ACC112 (cell line): Measurements from ENCODE around the gene PARP3.
"Not testable (repeated sequence)": the region's sequence is repeated elsewhere in the genome, so short reads cannot be mapped to it uniquely, and the experiment has no call there.

ENCODE experiments used
- H2AFZ ChIP-seq: fragments of 200-600 bp; sonication (generic); one replicate; pipeline ENCODE4 v1.6.0; 2017; ENCODE audit warnings: antibody characterized with exemption, low read length; ENCODE audit not compliant: unreplicated experiment
- H3K27ac ChIP-seq: fragments of 200-600 bp; sonication (generic); 2 replicates; pipeline ENCODE4 v1.5.1; 2014; ENCODE audit warnings: low read depth, mild to moderate bottlenecking, antibody characterized with exemption, low read length, moderate library complexity
- H3K27me3 ChIP-seq: fragments of 200-600 bp; sonication (generic); 2 replicates; pipeline ENCODE4 v1.6.1; 2014; ENCODE audit warnings: mild to moderate bottlenecking, antibody characterized with exemption, low read length, moderate library complexity, mixed read lengths; ENCODE audit not compliant: insufficient read depth
- H3K36me3 ChIP-seq: fragments of 200-600 bp; sonication (generic); 2 replicates; pipeline ENCODE4 v1.6.1; 2016; ENCODE audit warnings: mild to moderate bottlenecking, antibody characterized with exemption, low read length, moderate library complexity, mixed read lengths; ENCODE audit not compliant: insufficient read depth
- H3K4me1 ChIP-seq: fragments of 200-600 bp; sonication (generic); one replicate; pipeline ENCODE4 v1.6.1; 2016; ENCODE audit warnings: low read length, mixed read lengths; ENCODE audit not compliant: insufficient read depth, unreplicated experiment, control insufficient read depth
- H3K4me3 ChIP-seq: fragments of 200-600 bp; sonication (generic); 2 replicates; pipeline ENCODE4 v1.5.1; 2014; ENCODE audit warnings: mild to moderate bottlenecking, low read depth, low read length
- H3K79me2 ChIP-seq: fragments of 200-600 bp; sonication (generic); one replicate; pipeline ENCODE4 v1.6.0; 2016; ENCODE audit warnings: low read length; ENCODE audit not compliant: control insufficient read depth, unreplicated experiment, insufficient read depth

Gene PARP3

DNA sequence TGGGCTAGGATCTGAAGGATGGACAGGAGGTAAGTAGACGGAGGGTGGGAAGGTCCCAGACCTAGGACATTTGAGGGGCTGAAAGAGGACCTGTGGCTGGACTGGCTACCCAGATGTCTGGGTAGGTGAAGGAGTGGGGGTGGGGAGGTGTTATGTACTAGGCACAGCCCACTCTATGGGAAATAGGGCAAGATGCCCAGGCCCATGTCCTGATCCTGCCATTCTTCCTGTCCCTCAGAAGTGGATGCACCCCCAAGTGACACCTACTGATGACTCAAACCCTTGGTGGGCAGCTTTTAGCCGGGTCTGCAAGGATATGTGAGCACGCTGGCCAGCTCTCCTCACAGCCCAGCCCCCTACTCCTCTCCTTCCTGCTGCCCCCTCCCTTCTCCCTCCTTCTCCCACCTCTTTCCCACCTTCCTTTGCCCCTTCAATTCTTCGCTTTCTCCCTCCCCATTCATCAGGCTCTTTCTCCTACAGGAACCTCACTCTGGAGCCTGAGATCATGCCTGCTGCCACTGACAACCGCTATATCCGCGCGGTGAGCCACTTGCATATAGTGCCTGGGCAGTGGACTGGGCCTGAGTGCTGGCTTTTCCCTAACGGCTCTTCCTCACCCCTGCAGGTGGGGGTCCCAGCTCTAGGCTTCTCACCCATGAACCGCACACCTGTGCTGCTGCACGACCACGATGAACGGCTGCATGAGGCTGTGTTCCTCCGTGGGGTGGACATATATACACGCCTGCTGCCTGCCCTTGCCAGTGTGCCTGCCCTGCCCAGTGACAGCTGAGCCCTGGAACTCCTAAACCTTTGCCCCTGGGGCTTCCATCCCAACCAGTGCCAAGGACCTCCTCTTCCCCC lies 46.4 kb downstream of the PARP3 start:
- H2AFZ ChIP-seq, result no peak overlapping the region
- no peak overlapping the region for H3K4me3 ChIP-seq
- H3K79me2 ChIP-seq, result peaks cover 14% of the 10 kb centered on the region
- H3K27me3 ChIP-seq, result no peaks in the 10 kb centered on the region
- H3K4me1 ChIP-seq, result peaks cover 11% of the 10 kb centered on the region
- H3K36me3 ChIP-seq, result peaks cover 15% of the 10 kb centered on the region
- no peak overlapping the region for H3K27ac ChIP-seq

DNA sequence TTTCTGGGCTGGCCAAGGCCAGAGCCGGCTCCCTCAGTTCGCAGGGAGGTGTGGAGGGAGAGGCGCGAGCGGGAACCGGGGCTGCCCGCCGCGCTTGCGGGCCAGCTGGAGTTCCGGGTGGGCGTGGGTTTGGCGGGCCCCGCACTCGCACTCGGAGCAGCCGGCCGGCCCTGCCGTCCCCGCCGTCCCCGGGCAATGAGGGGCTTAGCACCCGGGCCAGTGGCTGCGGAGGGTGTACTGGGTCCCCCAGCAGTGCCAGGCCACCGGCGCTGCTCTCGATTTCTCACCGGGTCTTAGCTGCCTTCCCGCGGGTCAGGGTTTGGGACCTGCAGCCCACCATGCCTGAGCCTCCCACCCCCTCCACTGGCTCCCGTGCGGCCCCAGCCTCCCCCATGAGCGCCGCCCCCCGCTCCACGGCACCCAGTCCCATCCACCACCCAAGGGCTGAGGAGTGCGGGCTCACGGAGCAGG lies 48.4 kb downstream of the PARP3 start:
- not testable (repeated sequence) for H2AFZ ChIP-seq, H3K27me3 ChIP-seq, H3K4me3 ChIP-seq, H3K27ac ChIP-seq
- Histone ChIP-seq H3K36me3 (peaks cover 28% of the 10 kb centered on the region), H3K4me1 (peaks cover 13% of the 10 kb centered on the region), H3K79me2 (peaks cover 23% of the 10 kb centered on the region)

DNA sequence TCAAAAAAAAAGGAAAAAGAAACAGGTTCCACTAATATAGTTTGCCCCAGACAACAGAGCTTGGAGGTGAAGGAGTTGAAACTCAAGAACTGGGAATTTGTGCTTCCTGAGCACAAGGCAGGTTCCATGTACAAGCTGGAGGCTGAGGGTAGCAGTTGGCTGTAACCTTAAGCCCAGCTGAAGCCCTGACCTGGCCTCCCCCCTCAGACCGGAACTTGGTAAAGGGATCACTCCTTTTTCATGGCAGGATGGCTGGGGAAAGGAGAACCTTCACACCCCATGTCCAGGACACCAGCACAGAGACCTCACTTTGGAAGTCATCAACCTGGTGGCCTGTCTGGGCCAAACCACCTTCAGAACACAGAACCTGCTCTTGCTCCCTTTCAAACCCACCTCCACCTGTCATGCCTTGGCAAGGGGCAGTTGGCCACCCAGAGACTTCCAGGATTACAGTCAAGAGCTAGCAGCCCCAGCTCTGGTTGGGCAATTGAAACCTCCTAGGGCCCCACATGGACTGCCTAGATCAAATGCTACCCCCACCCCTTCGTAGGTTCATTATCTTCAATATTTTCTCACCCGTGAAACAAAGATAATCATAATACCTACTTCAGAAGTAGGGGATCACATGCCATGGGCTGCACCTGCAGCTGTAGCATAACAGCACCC lies 50.0 kb downstream of the PARP3 start:
- H3K36me3 ChIP-seq, result peaks cover 28% of the 10 kb centered on the region
- no peak overlapping the region for H3K4me3 ChIP-seq
- no peak overlapping the region for H2AFZ ChIP-seq
- no peak overlapping the region for H3K27ac ChIP-seq
- H3K27me3 ChIP-seq, result no peaks in the 10 kb centered on the region
- peaks cover 25% of the 10 kb centered on the region for H3K79me2 ChIP-seq
- peaks cover 13% of the 10 kb centered on the region for H3K4me1 ChIP-seq

DNA sequence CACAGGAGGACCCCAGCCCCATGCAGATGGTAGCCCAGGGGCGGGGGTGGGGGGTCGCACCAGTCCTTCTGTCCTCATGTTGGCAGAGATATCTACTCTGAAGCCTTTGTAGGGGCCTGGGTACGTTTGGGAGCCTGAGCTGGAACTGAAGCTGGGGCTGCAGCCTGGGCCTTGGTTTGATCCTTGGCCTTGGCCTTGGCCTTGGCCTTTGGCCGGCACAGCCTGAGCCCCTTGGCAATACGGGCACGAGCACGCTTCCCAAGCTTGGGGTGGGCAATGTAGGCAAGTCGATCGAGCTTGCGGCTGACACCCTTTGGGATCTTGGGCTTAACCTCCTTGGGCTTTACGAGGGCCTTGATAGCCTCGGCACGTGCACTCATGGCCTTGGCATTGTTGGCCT lies 51.5 kb downstream of the PARP3 start:
- Histone ChIP-seq H3K79me2 (peaks cover 25% of the 10 kb centered on the region), H3K4me1 (peaks cover 13% of the 10 kb centered on the region), H3K36me3 (peaks cover 28% of the 10 kb centered on the region), H3K4me3 (peak overlapping the region; percentile 98; the same call in 1 of the 2 replicates)
- not testable (repeated sequence) for H2AFZ ChIP-seq, H3K27me3 ChIP-seq, H3K27ac ChIP-seq

DNA sequence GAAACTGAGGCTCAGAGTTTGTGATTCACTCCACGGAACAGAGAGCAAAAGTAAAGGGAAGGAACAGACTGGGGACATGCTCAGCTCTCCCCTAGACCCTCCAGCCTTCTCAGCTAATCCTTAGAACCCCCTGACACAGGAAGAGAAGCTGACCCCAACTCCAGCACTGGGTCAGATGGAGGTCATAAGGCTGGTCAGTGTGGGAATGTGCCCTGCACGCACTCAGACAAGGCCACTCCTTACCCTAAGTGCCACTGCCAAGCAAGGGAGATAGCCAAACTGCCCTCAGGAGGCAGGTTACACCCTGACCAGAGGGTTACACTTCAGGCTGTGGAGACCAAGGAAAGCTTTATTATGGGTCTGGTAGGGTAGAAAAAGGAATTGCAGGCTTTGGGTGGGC lies 52.4 kb downstream of the PARP3 start:
- peaks cover 28% of the 10 kb centered on the region for H3K36me3 ChIP-seq
- H3K27ac ChIP-seq, result peak overlapping the region; percentile 82
- no peak overlapping the region for H2AFZ ChIP-seq
- H3K27me3 ChIP-seq, result no peaks in the 10 kb centered on the region
- peak overlapping the region; percentile 98 for H3K4me3 ChIP-seq
- H3K79me2 ChIP-seq, result peaks cover 25% of the 10 kb centered on the region
- H3K4me1 ChIP-seq, result peaks cover 13% of the 10 kb centered on the region

DNA sequence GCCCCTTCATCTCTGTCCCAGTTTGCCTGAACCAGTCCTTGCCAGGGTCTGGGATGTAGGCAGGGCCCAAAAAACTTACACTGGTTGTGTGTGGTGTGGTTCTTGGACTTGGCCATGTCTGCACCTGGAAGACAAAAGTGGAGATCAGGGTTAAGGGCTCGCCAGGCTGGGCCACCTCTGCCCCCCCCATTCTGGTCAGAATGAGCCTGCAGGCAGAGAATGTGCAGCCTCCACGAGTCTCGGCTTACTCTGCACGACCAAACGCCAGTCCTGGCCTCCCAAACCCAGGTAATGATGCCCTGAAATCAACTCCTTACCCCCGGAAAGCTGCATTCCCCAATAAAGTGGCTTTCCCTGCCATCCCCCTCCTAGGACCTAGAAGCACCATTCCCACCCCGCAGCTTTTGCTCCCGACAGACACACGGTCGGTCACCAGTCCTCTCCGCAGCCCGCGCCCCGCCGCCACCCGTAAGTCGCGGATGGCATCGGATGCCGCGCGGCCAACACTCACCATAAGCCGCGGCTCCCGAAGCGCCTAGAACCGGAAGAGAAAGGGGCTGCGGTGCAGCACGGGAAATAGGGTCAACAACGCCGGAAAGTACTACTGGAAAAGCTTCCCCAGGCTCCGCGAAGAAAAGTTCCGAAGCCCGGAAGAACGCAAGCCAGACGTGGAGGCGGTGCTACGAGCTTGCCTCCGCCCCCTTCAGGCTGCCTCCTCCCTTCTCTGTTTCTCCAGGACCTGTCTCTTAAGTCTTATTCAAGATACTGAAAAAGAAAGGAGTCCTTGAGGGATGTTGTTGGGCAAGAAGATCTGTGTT lies 53.4 kb downstream of the PARP3 start, which contains the start of gene RPL29:
TSS of gene RPL29 (minus strand) at position 550 of the 818 bp plus-strand sequence. CDS start at position 116, 434 bp downstream.
- Histone ChIP-seq H2AFZ (peak within 1 kb of the TSS; percentile 73), H3K27me3 (no peaks in the 10 kb centered on the region), H3K4me3 (peak within 1 kb of the TSS; percentile 98), H3K4me1 (peaks cover 13% of the 10 kb centered on the region), H3K79me2 (peaks cover 25% of the 10 kb centered on the region), H3K27ac (peak within 1 kb of the TSS; percentile 82), H3K36me3 (peaks cover 28% of the 10 kb centered on the region)

DNA sequence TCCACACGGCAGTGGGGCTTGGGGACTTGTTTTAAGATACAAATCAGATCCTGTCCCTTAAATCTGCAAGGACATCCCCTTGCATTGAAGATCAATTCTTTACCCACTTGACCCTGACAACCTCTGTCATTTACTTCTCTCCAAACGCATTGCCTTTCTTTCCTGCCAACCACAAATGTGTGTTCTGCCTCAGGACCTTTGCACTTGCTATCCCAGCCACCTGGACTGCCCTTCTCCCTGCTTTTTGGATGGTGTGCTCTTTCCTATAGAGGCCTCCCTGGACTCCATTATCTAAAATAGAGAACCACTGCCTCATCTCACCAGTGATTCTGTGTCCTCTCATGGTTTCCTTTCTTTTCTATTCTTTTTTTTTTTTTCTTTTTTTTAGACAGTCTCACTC lies 55.0 kb downstream of the PARP3 start:
- Histone ChIP-seq H3K27me3 (no peaks in the 10 kb centered on the region), H3K27ac (no peak overlapping the region), H2AFZ (no peak overlapping the region), H3K36me3 (peaks cover 21% of the 10 kb centered on the region), H3K4me1 (peaks cover 13% of the 10 kb centered on the region), H3K4me3 (no peak overlapping the region), H3K79me2 (peaks cover 25% of the 10 kb centered on the region)

DNA sequence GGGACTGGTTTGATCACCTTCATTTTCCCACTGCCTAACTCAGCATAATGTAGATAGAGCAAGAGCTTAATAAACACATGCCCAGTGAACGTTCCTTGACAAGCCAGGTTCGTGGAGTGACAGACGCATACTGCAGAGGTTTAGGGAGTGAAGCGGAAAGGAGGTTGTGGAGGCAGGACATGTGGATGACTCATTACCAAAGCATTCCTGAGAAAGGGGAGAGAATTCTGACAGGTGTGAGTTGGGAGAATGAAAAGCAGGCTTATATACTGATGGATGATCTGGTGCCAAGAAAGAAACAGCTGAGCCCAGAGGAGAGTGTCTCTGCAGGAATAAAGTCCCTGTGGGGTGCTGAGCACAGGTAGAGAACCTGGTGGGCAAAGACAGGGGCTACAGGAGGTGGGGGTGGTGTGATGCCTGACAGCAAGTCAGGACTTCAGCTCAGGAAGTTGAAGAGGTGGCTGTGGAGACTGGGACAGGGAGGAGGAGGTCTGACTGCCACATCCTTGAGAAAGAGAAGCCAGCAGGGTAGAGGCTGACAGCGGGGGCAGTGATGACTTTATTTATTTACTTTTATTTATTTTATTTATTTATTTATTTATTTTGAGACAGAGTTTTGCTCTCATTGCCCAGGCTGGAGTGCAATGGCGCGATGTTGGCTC lies 55.9 kb downstream of the PARP3 start:
- H3K36me3 ChIP-seq, result peaks cover 13% of the 10 kb centered on the region
- H3K4me3 ChIP-seq, result no peak overlapping the region
- no peak overlapping the region for H3K27ac ChIP-seq
- H2AFZ ChIP-seq, result no peak overlapping the region
- H3K79me2 ChIP-seq, result peaks cover 18% of the 10 kb centered on the region
- no peaks in the 10 kb centered on the region for H3K27me3 ChIP-seq
- peaks cover 13% of the 10 kb centered on the region for H3K4me1 ChIP-seq
